Activated effector memory CD4-positive, alpha-beta T cell treated with Interleukin-2 at 50 U/mL for 16 hours (primary cell): ENCODE data around the gene LPAR1.

ENCODE experiments used
- DNase-seq: peaks from one replicate; pipeline ENCODE4 v3.0.0-alpha.2; 2020

Gene LPAR1

DNA sequence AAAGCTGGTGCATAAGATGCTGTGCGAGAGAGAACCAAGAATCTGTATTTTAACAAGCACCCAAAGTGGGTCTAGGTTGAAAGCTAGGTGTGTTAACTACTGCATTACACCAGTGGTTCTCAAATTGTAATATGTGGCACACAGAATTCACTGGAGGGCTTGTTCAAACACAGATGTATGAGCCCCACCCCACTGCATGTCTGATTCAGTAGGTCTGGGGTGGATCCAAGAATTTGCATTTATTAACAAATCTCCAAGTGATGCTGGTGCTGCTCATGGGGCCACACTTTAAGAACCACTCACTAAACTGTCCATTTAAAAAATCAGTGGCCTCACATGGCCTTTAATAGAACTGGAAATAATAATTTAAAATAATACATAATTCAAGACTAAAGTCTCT is 40.4 kb downstream of the LPAR1 start:
- DNase-seq, result no peak

DNA sequence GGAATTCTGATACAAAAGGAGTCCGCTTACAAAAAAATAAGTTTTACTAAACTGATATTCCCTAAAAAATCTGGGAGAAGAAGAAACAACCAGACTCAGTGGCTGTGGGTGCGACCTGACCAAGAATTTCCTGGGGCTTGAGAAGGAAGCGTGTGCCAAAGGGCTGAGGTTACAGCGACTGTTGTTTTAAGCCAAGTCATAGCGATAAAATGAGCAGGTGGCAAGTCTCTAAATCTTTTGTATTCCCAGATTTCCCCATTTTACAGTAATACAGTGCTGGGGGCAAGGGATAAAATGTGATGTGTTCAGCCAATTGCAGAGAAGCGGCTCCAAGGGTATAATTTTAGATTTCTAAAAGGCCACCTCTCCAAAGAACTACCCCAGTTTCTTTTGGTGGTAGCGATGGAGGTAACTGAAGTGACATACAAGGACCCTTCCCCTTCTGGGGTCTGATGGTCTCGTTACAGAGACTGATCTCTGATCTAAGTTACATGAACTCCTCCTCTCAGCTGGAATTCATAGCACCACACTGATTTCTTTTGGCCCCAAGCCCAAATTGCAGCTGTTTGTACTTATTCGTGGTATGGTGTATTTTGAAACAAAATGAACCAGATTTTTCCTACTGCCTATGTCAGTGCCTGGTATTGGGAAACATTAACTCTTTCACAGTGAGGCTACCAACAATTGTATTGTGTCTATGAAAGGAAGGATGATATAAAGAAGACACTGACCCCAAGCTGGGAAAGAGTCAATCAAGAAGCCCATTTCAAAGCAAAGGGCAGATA is 41.6 kb downstream of the LPAR1 start:
- no peak for DNase-seq

GRCh38 chr9:110995420-110996340 is 42.6 kb downstream of the LPAR1 start:
- DNase-seq, result no peak

DNA sequence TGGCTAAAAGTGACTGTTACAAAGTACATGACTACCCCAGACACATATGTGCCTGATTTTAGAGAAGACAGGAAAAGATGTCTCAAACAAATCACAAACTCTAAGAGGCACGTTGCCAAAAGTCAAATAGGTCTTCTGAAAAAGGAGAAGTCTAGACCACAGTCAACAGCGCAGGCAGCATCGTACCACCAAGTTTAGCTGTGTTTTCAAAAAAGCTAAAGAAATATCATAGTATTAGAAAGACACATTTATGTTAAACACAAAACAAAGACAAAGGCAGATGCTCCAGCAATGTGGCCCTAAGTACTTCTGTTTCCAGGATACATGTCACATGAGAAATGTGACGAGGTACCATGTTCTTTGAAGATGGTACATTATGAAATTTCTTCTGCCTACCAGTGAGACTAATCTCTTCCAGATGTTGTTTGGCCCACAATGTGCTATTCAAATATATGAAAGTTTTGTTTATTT is 43.5 kb downstream of the LPAR1 start:
- no peak for DNase-seq

GRCh38 chr9:110990481-110990880 is 47.8 kb downstream of the LPAR1 start:
- DNase-seq, result no peak

GRCh38 chr9:110986529-110986928 is 51.7 kb downstream of the LPAR1 start:
- DNase-seq, result no peak

GRCh38 chr9:110984890-110985437 is 53.3 kb downstream of the LPAR1 start:
- DNase-seq, result no peak

- DNase-seq, result no peak
These were observed 58.0 kb downstream of the LPAR1 start for GRCh38 chr9:110980261-110980660.

DNA sequence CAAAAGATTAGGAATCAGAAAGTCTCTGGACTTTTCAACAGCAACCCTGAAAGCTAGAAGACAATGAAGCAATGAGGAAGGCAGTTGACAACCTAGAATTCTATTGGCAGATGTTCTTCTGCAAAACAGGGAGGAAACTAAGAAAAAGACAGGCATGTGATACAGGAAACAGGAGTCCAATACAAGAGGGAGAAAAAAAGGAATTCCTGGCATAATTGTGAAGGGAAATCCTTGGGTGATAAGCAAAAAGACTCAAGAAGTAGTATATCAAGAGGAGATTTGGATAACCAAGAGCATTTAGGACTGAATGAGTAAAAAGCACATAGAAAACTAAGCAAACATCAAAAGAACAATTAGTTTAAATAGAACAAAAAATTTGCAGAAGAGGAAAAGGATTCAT is 58.6 kb downstream of the LPAR1 start:
- no peak for DNase-seq

GRCh38 chr9:110978516-110978915 is 59.8 kb downstream of the LPAR1 start:
- DNase-seq, result no peak

DNA sequence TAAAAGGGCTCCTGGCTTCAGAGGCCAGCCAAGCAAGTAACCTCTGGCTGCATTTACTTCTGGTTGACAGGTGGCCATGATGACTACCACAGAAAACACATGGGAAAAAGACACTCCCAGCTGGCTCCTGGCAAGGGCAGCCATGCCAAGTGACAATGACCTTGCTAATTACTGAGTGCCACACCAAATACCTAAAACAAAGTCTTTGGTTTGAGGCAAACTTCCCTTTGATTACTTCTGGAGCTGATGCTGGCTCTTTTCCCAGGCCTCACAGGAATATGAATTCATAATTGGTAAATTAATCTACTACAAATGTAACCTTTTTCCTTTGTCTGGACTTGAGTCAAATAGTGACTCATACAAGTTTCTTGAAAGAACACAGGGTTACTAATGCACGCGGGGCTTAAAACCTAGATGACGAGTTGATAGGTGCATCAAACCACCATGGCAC is 61.0 kb downstream of the LPAR1 start:
- DNase-seq, result no peak

DNA sequence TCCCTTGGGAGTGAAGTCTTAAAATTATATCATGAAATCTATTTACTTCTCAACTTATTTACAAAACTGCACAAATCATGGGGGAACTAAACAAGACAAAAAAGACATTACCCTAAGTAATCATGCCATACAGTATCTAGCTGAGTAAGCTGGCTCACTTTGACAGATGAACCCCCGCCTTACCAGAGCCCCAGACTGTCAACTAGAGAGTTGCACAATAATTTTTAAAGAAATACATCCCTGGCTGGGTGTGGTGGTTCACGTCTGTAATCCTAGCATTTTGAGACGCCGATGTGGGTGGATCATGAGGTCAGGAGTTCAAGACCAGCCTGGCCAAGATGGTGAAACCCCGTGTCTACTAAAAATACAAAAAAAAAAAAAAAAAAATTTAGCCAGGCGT is 62.3 kb downstream of the LPAR1 start:
- no peak for DNase-seq

DNA sequence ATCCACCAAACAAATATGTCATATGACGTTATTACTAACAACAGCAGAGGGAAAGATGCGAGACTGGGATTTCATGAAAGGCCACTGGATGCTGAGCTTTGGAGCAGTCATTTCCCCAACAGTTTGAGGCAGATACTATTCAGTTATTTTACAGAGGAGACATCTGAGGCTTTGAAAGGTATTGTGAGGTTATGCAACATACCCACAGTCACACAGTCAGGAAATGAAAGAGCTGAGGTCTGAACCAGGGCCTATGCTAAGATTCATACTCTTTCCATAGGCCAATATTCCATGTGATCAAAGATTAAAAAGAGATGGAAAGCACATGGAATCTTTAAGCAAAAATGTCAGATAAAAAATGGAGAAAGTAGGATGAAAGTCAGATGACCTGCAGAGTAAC is 63.0 kb downstream of the LPAR1 start:
- DNase-seq, result no peak

GRCh38 chr9:110971705-110972104 is 66.6 kb downstream of the LPAR1 start:
- no peak for DNase-seq

DNA sequence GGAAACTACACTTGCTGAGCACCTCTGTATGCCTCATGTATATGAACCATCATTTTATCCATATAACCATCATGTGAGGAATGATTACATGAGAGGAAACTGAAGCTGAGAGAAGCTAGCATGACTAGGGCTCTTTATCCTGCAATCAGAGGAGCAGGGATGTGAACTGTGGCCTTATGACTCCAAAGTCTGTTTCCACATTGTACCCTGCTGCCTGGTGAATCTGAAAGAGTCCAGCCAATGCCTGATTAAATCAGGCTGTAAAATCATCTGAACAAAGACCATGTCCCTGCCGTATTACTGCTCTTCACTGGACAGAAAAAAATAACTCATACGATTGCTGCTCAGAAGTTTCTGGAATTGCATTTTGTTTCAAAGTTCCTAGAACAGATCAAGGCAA is 67.0 kb downstream of the LPAR1 start:
- DNase-seq, result no peak

DNA sequence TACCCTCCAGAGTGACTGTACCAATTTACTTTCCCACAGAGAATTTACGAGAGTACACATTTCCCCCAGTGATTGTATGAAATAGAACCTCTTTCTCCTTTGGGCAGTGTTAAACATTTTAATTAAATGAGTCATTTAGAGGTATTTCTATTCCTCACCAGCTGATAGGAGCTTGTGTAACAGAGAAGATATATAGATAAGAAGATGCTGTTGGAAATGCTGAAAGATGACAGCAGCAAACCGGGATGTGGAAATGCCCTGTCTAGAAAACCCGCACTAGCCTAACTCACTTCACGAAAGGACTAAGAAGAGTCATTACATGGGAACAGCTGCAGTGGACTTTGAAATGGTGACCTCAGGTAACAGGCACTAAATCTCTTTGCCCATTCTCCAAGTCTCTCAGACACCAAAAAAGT is 68.3 kb downstream of the LPAR1 start:
- DNase-seq, result no peak

GRCh38 chr9:110968096-110968495 is 70.2 kb downstream of the LPAR1 start:
- DNase-seq, result no peak

DNA sequence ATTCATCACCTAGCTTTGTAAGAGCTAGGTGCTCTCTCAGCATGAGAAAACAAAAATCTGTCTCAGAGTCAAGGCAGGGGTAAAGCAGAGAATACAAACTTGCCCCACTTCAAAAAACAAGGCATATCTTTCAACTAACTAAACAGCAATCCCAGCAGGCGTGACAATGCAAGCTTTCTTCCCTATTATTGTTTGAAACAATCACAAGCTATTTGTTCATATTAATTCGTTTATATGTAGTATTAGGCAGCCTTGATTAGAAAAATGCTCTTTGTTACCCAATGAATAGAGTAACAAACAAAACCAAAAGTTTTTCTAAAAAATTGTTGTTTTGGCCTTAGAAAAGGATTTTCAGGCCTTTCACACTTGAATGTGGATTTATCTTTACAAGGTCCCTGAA is 71.1 kb downstream of the LPAR1 start:
- DNase-seq, result no peak

DNA sequence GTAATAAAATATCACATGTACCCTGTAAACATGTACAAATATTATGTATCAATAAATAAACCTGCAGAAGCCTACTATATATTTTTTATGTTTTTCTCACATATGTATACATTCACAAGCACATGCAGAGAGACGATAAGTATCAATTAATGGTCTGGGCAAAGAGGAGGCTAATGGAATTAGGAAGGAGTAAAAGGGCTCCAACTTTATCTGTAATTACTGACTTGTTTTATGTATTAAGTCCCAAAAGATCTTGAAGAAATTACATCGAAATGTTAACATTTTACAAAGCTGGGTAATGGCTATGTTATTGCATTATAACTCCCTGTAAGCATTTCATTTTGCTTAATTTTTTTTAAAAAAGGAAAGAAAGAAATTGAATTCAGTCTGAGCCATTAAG is 78.0 kb downstream of the LPAR1 start:
- DNase-seq, result no peak

DNA sequence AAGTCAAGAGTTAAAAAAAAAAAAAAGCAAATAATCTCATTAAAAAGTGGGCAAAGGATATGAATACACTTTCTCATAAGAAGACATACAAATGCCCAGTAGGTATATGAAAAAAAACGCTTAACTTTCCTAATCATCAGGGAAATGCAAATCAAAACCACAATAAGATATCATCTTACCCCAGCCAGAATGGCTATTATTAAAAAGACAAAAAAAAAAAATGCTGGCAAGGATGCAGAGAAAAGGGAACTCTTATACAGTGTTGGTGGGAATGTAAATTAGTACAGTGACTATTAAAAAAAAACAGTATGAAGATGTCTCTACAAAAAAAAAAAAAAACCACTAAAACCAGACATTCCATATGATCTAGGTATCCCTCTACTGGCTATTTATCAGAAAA is 79.4 kb downstream of the LPAR1 start:
- DNase-seq, result no peak

- no peak for DNase-seq
These were observed 83.4 kb downstream of the LPAR1 start for GRCh38 chr9:110954822-110955291.

DNA sequence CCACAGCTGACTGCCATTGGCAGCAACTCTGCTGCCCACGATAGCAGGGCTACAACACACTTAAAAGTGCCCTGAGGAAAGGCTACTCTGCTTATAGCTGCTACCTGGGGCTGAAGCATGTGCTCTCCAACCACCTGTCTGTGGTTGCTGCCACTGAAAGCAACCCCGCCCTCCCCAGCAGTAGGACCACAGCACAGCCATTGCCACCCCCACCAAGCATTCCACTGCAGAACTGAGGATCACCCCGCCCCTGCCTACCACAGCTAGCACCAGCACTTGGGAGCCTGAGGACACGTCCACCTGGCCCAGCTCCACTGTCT is 85.8 kb downstream of the LPAR1 start:
- no peak for DNase-seq

- no peak for DNase-seq
These were observed 86.3 kb downstream of the LPAR1 start for GRCh38 chr9:110951805-110952539.
